Stimulated activated CD8-positive, alpha-beta memory T cell treated with anti-CD3 and anti-CD28 coated beads, Interleukin-12 subunit alpha, Interleukin-12 subunit beta, amount 100 ng/mL, for 24 hours (primary cell): ENCODE measurements around the gene KCTD18.

Source experiments
- DNase-seq: peaks from one replicate; pipeline ENCODE4 v3.0.0-alpha.2; 2020; ENCODE audit errors: extremely low read depth

Gene KCTD18

GRCh38 chr2:200484934-200485333 lies 24.9 kb downstream of the KCTD18 start:
- DNase-seq, result no peak

GRCh38 chr2:200483729-200484198 lies 26.1 kb downstream of the KCTD18 start:
- no peak for DNase-seq

GRCh38 chr2:200482194-200482593 lies 27.7 kb downstream of the KCTD18 start:
- no peak for DNase-seq

- no peak for DNase-seq
Measured at GRCh38 chr2:200479692-200480265, 30.1 kb downstream of the KCTD18 start.

GRCh38 chr2:200477667-200478131 lies 32.2 kb downstream of the KCTD18 start:
- no peak for DNase-seq

- DNase-seq, result no peak
Measured at GRCh38 chr2:200476836-200477235, 33.0 kb downstream of the KCTD18 start.

- DNase-seq, result no peak
Measured at GRCh38 chr2:200475795-200476194, 34.1 kb downstream of the KCTD18 start.

- no peak for DNase-seq
Measured at GRCh38 chr2:200472853-200473464, 36.9 kb downstream of the KCTD18 start.

GRCh38 chr2:200471928-200472645 lies 37.8 kb downstream of the KCTD18 start:
- no peak for DNase-seq

GRCh38 chr2:200471324-200471848 lies 38.5 kb downstream of the KCTD18 start:
- no peak for DNase-seq

GRCh38 chr2:200470230-200470629 lies 39.6 kb downstream of the KCTD18 start:
- DNase-seq, result no peak

GRCh38 chr2:200469708-200470211 lies 40.1 kb downstream of the KCTD18 start:
- no peak for DNase-seq

- DNase-seq, result no peak
Measured at GRCh38 chr2:200467806-200468681, 41.8 kb downstream of the KCTD18 start.

GRCh38 chr2:200466425-200467418 lies 43.1 kb downstream of the KCTD18 start:
- no peak for DNase-seq

- DNase-seq, result no peak
Measured at GRCh38 chr2:200463452-200463851, 46.4 kb downstream of the KCTD18 start.

GRCh38 chr2:200461846-200462710 lies 47.8 kb downstream of the KCTD18 start:
- DNase-seq, result no peak

- no peak for DNase-seq
Measured at GRCh38 chr2:200459101-200459500, 50.8 kb downstream of the KCTD18 start.

GRCh38 chr2:200456567-200456966 lies 53.3 kb downstream of the KCTD18 start:
- no peak for DNase-seq

GRCh38 chr2:200455958-200456421 lies 53.9 kb downstream of the KCTD18 start:
- DNase-seq, result no peak
